ENCODE measurements around the gene COL6A2.
"Not testable (repeated sequence)": the region's sequence is repeated elsewhere in the genome, so short reads cannot be mapped to it uniquely, and the experiment has no call there.

Gene COL6A2

GRCh38 chr21:46127239-46128105, 29.6 kb downstream of the COL6A2 start:
- no peak for DNase-seq

GRCh38 chr21:46128106-46128932, 30.4 kb downstream of the COL6A2 start:
- DNase-seq, result no peak

GRCh38 chr21:46128933-46129571, 31.1 kb downstream of the COL6A2 start:
- DNase-seq, result no peak

- DNase-seq, result no peak
These were observed 32.1 kb downstream of the COL6A2 start for GRCh38 chr21:46129846-46130651.

GRCh38 chr21:46130831-46131587, 33.1 kb downstream of the COL6A2 start:
- DNase-seq, result no peak

GRCh38 chr21:46131588-46131837, 33.6 kb downstream of the COL6A2 start:
- DNase-seq, result no peak

- DNase-seq, result no peak
These were observed 34.1 kb downstream of the COL6A2 start for GRCh38 chr21:46131838-46132651.

GRCh38 chr21:46135782-46136395, 38.0 kb downstream of the COL6A2 start:
- DNase-seq, result no peak

- no peak for DNase-seq
These were observed 38.9 kb downstream of the COL6A2 start for GRCh38 chr21:46136739-46137349.

- DNase-seq, result no peak
These were observed 40.0 kb downstream of the COL6A2 start for GRCh38 chr21:46137908-46138307.

- no peak for DNase-seq
These were observed 40.6 kb downstream of the COL6A2 start for GRCh38 chr21:46138383-46138970.

- DNase-seq, result no peak
These were observed 41.8 kb downstream of the COL6A2 start for GRCh38 chr21:46139686-46140085.

GRCh38 chr21:46140352-46141003, 42.6 kb downstream of the COL6A2 start:
- DNase-seq, result not testable (repeated sequence)

- DNase-seq, result no peak
These were observed 44.1 kb downstream of the COL6A2 start for GRCh38 chr21:46141767-46142581.

- no peak for DNase-seq
These were observed 44.9 kb downstream of the COL6A2 start for GRCh38 chr21:46142582-46143473.

GRCh38 chr21:46144464-46145070, 46.7 kb downstream of the COL6A2 start:
- no peak for DNase-seq

Measured in amniotic stem cell (primary cell).